ENCODE measurements around the gene MORC3. TPM values are rescaled to one million over a fixed set of nuclear protein-coding genes. Genes with fewer than 3 reads are reported as not detected.

Gene MORC3
- total and polyA plus RNA-seq, 4 donors = 13.0 to 90.3 (median 19.5) TPM

- Histone ChIP-seq H3K27ac (ENCODE audit: low read depth in 1 of 2, low read length in 1 of 2) (no peak overlapping the region), H3K4me1 (ENCODE audit: control insufficient read depth in 5 of 5, insufficient read depth in 5 of 5, low read length in 5 of 5) (peaks cover 0 to 19% (median 5%) of the 10 kb centered on the region in 5 donors), H3K4me3 (no peak overlapping the region), H3K36me3 (ENCODE audit: control insufficient read depth in 4 of 4, insufficient read depth in 4 of 4, low read length in 4 of 4) (no peaks in the 10 kb centered on the region), H3K27me3 (ENCODE audit: control insufficient read depth in 3 of 3, insufficient read depth in 3 of 3, low read length in 2 of 3) (no peaks in the 10 kb centered on the region), H3K9ac (ENCODE audit: insufficient read depth in 1 of 2, low read length in 2 of 2) (no peak overlapping the region), H3K9me3 (ENCODE audit: control insufficient read depth in 4 of 4, insufficient read depth in 3 of 4, low read length in 3 of 4) (no peaks in the 10 kb centered on the region)
- ATAC-seq (ENCODE audit: insufficient read depth, low FRiP score) (no peak), DNase-seq (no peak)
- TF ChIP-seq CTCF (IDR thresholded peaks at IDR 0.05; ENCODE audit: control extremely low read depth, extremely low read depth) = no peak
- 94 to 95% methylated on average over 18 of the region's 18 CpGs for WGBS, 2 donors
These were observed 100.8 kb downstream of the MORC3 start for GRCh38 chr21:36420571-36421339.

GRCh38 chr21:36422279-36423098 lies 102.5 kb downstream of the MORC3 start:
- Histone ChIP-seq H3K9ac (ENCODE audit: insufficient read depth in 1 of 2, low read length in 2 of 2) (no peak overlapping the region), H3K36me3 (ENCODE audit: control insufficient read depth in 4 of 4, insufficient read depth in 4 of 4, low read length in 4 of 4) (no peaks in the 10 kb centered on the region), H3K9me3 (ENCODE audit: control insufficient read depth in 4 of 4, insufficient read depth in 3 of 4, low read length in 3 of 4) (no peaks in the 10 kb centered on the region), H3K27me3 (ENCODE audit: control insufficient read depth in 3 of 3, insufficient read depth in 3 of 3, low read length in 2 of 3) (no peaks in the 10 kb centered on the region), H3K27ac (ENCODE audit: low read depth in 1 of 2, low read length in 1 of 2) (no peak overlapping the region), H3K4me3 (no peak overlapping the region), H3K4me1 (ENCODE audit: control insufficient read depth in 5 of 5, insufficient read depth in 5 of 5, low read length in 5 of 5) (peaks cover 0 to 19% (median 5%) of the 10 kb centered on the region in 5 donors)
- DNase-seq (peak; percentile 52 to 67 (median 65)), ATAC-seq (ENCODE audit: insufficient read depth, low FRiP score) (no peak)
- WGBS, 2 donors = 59 to 62% methylated on average over 27 to 28 of the region's 28 CpGs
- TF ChIP-seq CTCF (IDR thresholded peaks at IDR 0.05; ENCODE audit: control extremely low read depth, extremely low read depth) = peak; percentile 21

- H3K27ac ChIP-seq (ENCODE audit: low read depth in 1 of 2, low read length in 1 of 2) = no peak overlapping the region
- no peak for ATAC-seq (ENCODE audit: insufficient read depth, low FRiP score)
- H3K9me3 ChIP-seq (ENCODE audit: control insufficient read depth in 4 of 4, insufficient read depth in 3 of 4, low read length in 3 of 4) = no peaks in the 10 kb centered on the region
- H3K9ac ChIP-seq (ENCODE audit: insufficient read depth in 1 of 2, low read length in 2 of 2) = no peak overlapping the region
- H3K4me1 ChIP-seq (ENCODE audit: control insufficient read depth in 5 of 5, insufficient read depth in 5 of 5, low read length in 5 of 5) = peaks cover 0 to 19% (median 5%) of the 10 kb centered on the region in 5 donors
- H3K27me3 ChIP-seq (ENCODE audit: control insufficient read depth in 3 of 3, insufficient read depth in 3 of 3, low read length in 2 of 3) = no peaks in the 10 kb centered on the region
- no peak overlapping the region for H3K4me3 ChIP-seq
- no peak for TF ChIP-seq CTCF (IDR thresholded peaks at IDR 0.05; ENCODE audit: control extremely low read depth, extremely low read depth)
- H3K36me3 ChIP-seq (ENCODE audit: control insufficient read depth in 4 of 4, insufficient read depth in 4 of 4, low read length in 4 of 4) = no peaks in the 10 kb centered on the region
- 71 to 84% methylated on average over 12 of the region's 12 CpGs for WGBS, 2 donors
- DNase-seq = no peak
These were observed 103.9 kb downstream of the MORC3 start for GRCh38 chr21:36423771-36424433.

All from lung (tissue), 12 donors.